Fibroblast of skin of left biceps (primary cell): ENCODE measurements around the gene ADAMTSL1.

Experiments used
- DNase-seq, 2 experiments: peaks; one replicate each; pipeline ENCODE4 v3.0.0-alpha.2; 2013; ENCODE audit warnings: low read depth in 2 of 2

The ADAMTSL1 gene

DNA sequence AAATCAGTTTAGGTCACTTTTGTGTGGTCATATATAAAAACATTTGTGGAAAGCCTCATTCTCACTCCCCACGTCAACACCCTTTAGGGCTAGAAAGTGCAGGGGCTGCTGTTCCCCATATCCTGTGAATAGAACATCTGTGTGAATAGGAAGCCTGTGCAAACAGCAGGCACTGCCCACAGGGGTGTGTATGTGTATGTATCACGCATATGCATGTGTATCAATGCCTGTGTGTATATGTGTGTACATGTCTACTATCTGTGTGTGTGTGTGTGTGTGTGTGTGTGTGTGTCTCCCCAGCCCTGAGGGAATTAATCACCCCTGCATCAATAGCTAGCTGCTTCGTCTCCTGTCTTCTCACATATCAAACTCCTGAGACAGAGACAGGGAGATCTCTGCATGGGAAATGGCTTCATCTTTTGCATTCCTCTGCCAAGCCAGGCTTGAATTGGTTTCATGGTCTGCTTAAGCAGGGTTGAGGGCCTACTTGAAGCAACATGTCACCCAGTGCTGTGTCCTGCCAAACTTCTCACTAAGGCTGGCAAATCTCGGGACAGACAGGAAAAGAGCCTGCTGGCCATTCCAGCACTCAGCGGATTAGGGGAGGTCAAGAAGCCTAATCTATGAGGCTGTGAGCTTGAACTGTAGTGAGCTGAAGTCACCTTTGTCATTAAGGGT lies 265.8 kb downstream of the ADAMTSL1 start:
- no peak for DNase-seq

DNA sequence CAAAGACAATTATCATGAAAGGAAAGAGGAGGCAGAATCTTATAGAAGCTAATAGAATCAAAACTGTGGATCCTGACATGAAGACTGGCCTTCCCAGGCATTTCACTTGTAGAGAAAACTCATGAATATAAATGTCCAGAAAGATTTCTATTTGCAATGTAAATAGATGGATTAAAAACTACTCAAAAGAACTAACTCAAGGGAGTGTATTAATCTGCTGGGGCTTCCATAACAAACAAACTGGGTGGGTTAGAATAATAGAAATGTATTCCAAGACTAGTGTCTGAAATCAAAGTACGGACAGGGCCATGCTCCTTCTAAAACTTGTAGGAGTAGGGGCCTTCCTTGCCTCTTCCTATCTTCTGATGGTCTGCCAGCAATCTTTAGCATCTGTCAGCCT lies 267.4 kb downstream of the ADAMTSL1 start:
- no peak for DNase-seq

GRCh38 chr9:18741945-18742344 lies 268.0 kb downstream of the ADAMTSL1 start:
- DNase-seq: peak in 1 of 2 experiments; percentile 15

DNA sequence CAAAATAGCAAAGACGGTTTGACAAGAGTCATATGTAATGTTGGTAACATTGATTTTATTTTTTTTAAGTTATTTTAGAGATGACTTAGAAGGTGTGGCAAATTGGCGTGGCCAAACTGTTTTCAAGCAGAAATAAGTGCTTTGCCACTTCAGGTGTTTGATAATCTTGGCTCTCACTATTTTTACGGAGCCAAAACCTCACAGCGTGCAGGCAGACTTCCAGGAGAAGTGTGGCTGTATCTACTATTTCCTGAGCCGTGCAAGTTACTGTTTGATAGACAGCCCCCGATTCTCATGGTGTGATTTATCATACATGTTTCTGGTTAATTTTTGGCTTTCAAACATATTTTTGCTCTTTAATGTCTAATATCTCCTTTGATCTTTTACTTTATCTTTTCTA lies 269.5 kb downstream of the ADAMTSL1 start:
- DNase-seq: no peak

DNA sequence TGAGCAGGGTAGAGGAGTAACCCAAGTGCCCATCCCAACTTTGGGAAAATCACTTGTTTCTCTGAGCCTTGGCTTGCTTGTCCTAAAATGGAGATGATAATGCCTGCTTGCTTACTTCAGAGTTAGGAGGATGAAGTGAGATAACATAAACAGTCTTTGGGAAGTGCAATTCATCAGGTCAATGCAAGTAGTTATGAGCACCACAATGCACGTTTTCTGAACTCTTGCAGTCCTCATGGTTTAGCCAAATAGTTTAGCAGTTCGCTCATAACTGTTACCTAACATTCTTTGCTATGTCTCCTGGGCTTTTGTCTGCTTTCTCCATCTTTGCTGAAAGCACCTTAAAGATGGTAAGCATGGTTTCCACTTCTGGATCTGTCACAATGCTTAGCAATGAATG lies 270.0 kb downstream of the ADAMTSL1 start:
- peak in 1 of 2 experiments; percentile 19 for DNase-seq

GRCh38 chr9:18745710-18746109 lies 271.8 kb downstream of the ADAMTSL1 start:
- no peak for DNase-seq

DNA sequence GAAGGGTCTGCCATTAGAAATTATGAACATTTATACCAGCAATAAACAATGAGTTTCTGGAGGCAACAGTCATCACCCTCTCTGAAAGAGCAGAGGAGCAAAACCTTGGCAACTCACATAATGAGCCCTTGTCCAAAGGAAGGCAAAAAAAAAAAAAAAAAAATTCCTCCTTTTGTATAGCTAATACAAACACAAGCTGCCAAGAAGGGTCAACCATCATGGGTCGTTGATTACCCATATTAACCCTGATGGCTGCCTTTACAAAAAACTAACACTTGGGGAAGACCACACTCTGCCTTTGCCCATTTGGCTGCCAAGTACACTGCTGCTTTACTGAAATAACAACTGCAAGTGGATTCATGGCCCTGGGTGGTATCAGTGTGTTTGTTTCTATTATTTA lies 272.7 kb downstream of the ADAMTSL1 start:
- DNase-seq: no peak

- no peak for DNase-seq
Observed at GRCh38 chr9:18747595-18747994, 273.6 kb downstream of the ADAMTSL1 start.

DNA sequence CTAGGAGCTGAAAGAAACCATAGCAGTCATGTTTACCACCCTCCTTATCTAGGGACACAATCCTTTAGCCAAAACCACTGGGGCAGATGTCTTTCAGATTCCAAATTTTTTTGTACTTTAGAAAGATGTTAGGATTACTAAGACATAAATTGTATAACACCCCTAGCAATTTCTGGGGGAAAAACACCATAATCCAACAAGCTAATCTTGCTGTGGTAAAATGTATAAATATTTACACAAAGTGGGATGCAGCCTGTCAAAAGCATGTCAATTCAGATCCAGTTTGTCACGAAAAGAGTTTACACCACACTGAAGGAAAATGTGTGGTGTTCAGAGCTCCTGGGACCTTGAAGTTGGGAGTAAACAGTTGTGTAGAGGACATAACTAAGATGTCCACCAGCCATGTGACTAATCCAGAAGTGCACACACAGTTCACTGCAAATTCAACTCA lies 274.3 kb downstream of the ADAMTSL1 start:
- no peak for DNase-seq

DNA sequence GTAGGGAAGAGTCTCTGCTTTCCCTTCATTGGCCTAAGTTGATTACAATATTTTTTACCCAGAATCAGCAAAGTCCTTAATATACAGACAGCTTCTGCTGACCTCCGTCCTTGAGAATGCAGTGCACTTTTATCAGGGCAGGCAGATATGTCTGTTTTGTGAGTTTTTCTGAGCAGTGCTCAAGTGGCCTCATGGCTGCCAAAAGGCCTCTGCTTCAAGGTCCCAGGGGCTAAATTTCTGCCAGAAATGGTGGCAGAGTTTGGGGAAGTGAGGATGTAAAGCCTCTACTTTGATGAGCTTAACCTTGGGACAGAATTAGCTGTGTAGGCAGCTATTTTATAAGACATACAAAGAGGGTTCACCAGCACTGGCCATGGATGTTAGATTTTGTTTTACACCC lies 275.8 kb downstream of the ADAMTSL1 start:
- DNase-seq: no peak

- no peak for DNase-seq
Observed at GRCh38 chr9:18753904-18754303, 280.0 kb downstream of the ADAMTSL1 start.

GRCh38 chr9:18754537-18754936 lies 280.6 kb downstream of the ADAMTSL1 start:
- DNase-seq: no peak

- no peak for DNase-seq
Observed at GRCh38 chr9:18755263-18755662, 281.3 kb downstream of the ADAMTSL1 start.

GRCh38 chr9:18756712-18757125 lies 282.8 kb downstream of the ADAMTSL1 start:
- no peak for DNase-seq

DNA sequence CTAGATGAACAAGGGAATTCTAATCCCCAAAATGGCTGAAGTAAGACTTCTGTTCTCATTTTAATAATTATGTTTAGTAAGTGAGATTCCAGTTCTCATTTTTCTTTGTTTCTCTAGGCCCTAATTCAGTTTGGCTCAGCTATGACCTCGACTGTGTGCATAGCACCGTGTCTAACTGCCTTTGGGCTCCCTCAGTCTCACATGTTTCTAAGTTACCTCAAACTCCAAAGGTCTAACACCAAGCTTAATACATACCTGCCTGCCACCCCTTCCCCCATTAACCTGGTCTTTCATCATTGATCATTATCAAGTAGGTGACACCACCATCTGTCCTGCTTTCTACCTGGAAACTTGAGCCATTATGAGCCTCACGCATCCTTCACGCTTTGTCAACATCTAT lies 285.9 kb downstream of the ADAMTSL1 start:
- DNase-seq: no peak

DNA sequence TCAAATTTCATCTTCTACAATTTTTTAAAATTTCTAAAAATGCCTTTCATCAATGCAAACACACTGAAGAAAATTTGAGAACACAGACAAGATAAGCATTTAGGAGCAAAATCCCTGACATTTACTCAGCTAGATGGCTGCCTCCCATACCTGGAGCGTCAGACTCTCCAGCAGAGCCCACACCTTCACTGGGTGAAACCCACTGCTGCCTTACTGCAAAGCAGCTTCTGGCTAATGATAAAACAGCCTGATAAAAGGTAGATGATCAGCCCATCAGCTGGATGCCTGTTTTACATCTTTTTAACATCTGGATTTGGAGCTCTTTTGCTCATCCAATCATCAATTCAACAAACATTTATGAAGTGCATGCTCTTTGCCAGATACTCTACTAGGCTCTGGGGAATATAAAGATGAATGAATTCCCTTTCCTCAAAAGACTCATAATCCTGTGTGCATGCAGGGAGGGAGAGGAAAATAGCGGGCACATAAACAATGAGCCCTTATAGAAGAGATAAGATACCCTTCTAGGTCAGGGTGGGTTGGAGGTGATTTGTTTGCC lies 287.9 kb downstream of the ADAMTSL1 start:
- no peak for DNase-seq

GRCh38 chr9:18766989-18767550 lies 293.1 kb downstream of the ADAMTSL1 start:
- no peak for DNase-seq

- DNase-seq: no peak
Observed at GRCh38 chr9:18768951-18769622, 295.1 kb downstream of the ADAMTSL1 start.

- DNase-seq: no peak
Observed at GRCh38 chr9:18770131-18770908, 296.4 kb downstream of the ADAMTSL1 start.

DNA sequence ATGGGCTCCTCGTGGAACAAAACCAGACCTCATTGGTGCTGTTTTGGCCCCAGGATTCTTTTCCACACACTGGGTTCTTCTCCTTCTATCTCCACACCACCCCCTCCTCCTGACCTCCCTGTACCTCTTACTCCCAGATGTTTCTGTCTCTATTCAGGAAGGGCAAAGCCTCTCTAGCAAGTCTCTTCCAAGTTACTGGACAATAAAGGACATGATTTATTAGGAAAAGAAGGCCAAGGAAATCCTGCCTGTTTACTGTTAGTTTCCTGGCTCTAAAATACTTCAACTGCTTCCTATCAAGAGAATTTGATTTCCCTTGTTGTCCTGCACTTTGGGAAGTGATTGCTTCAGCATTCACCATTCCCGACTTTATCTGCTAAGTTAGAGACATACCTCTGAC lies 297.1 kb downstream of the ADAMTSL1 start:
- no peak for DNase-seq

DNA sequence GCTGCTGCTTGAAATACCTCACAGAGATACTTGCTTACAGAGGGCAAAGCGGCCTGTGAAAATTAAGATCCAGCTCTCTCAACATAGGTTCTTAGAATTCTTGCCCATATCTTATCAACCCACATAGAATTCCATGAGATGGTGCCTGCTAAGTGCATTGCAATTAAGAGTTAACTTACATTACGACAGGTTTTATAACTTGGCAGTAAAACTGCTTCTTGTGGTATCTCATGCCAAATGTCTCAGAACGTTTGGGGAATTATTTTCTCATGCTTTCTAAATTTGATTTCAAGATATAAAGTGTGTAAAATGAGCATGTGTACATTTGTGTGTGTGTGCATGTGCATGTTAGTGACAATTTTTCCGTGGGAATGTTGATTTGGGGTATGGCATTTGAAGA lies 297.8 kb downstream of the ADAMTSL1 start:
- DNase-seq: no peak

- no peak for DNase-seq
Observed at GRCh38 chr9:18775241-18775640, 301.3 kb downstream of the ADAMTSL1 start.
